Ectodermal cell (in vitro differentiated cells): ENCODE measurements around the gene RAB27A.

Source experiments
- H3K27ac ChIP-seq: 2 replicates; pipeline ENCODE4 v1.7.0; 2013; ENCODE audit warnings: mild to moderate bottlenecking, low read depth, low read length; ENCODE audit not compliant: insufficient read depth, poor library complexity, severe bottlenecking
- H3K27me3 ChIP-seq: 2 replicates; pipeline ENCODE4 v1.7.0; 2013; ENCODE audit warnings: mild to moderate bottlenecking, low read length; ENCODE audit not compliant: insufficient read depth, control insufficient read depth, poor library complexity, severe bottlenecking
- H3K36me3 ChIP-seq: one replicate; pipeline ENCODE4 v1.7.0; 2013; ENCODE audit warnings: low read length; ENCODE audit not compliant: control insufficient read depth, insufficient read depth
- H3K4me1 ChIP-seq: one replicate; pipeline ENCODE4 v1.7.0; 2013; ENCODE audit warnings: low read length; ENCODE audit not compliant: control insufficient read depth, insufficient read depth
- H3K4me3 ChIP-seq: 2 replicates; pipeline ENCODE4 v1.7.0; 2013; ENCODE audit warnings: low read depth, low read length, control low read depth; ENCODE audit not compliant: insufficient read depth
- H3K9me3 ChIP-seq: 2 replicates; pipeline ENCODE4 v1.7.0; 2013; ENCODE audit warnings: mild to moderate bottlenecking, low read length, moderate library complexity; ENCODE audit not compliant: control insufficient read depth
- WGBS, 2 experiments: methylation state at CpG; one replicate each; pipeline ENCODE4 v1.1.7; 2013; ENCODE audit warnings: missing lambda C conversion rate in 2 of 2; 5-methylcytosine and 5-hydroxymethylcytosine counted together

RAB27A gene

DNA sequence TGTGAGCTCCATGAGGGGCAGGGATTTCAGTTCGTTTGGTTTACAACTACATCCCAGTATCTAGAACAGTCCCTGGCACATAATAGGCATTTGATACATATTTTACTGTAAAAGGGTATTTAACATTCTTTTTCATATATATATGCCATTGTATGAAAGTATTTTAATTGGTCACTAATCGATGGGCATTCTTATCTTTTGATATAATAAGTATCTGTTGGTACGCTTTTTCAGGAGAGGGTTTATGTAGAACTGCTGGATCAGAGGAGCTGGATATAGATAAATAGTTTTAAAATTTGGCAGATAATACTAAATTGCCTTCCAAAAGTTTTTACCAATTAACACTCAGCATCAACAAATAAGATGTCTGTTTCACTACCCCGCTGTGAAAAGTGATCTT lies 91.9 kb downstream of the RAB27A start:
- H3K4me1 ChIP-seq, result peaks cover 9% of the 10 kb centered on the region
- H3K27ac ChIP-seq, result no peak overlapping the region
- WGBS, 2 experiments, result 64 to 100% methylated on average over 2 to 4 of the region's 4 CpGs
- H3K36me3 ChIP-seq, result no peaks in the 10 kb centered on the region
- no peaks in the 10 kb centered on the region for H3K9me3 ChIP-seq
- H3K27me3 ChIP-seq, result no peaks in the 10 kb centered on the region
- H3K4me3 ChIP-seq, result peak overlapping the region; percentile 88

DNA sequence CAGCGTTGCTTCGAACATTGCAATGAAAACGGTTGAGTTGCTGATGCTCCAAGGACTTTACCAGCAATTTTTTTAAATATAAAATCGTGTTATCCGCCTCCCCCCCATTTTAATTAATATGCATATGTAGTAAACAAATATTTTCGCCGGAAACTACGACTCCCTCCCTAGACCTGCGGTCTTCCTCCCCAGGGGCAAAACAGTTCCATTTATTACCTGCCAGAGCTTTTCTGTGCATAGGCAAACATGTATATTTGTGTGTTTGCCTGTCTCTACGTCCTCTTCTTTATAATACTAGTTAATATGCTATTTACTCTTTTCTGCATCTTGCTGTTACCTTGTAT lies 92.3 kb downstream of the RAB27A start:
- H3K4me1 ChIP-seq, result peaks cover 9% of the 10 kb centered on the region
- 9 to 10% methylated on average over 6 to 10 of the region's 10 CpGs for WGBS, 2 experiments
- H3K27ac ChIP-seq, result peak overlapping the region; percentile 80
- H3K4me3 ChIP-seq, result peak overlapping the region; percentile 88
- H3K36me3 ChIP-seq, result no peaks in the 10 kb centered on the region
- H3K27me3 ChIP-seq, result no peaks in the 10 kb centered on the region
- H3K9me3 ChIP-seq, result no peaks in the 10 kb centered on the region

DNA sequence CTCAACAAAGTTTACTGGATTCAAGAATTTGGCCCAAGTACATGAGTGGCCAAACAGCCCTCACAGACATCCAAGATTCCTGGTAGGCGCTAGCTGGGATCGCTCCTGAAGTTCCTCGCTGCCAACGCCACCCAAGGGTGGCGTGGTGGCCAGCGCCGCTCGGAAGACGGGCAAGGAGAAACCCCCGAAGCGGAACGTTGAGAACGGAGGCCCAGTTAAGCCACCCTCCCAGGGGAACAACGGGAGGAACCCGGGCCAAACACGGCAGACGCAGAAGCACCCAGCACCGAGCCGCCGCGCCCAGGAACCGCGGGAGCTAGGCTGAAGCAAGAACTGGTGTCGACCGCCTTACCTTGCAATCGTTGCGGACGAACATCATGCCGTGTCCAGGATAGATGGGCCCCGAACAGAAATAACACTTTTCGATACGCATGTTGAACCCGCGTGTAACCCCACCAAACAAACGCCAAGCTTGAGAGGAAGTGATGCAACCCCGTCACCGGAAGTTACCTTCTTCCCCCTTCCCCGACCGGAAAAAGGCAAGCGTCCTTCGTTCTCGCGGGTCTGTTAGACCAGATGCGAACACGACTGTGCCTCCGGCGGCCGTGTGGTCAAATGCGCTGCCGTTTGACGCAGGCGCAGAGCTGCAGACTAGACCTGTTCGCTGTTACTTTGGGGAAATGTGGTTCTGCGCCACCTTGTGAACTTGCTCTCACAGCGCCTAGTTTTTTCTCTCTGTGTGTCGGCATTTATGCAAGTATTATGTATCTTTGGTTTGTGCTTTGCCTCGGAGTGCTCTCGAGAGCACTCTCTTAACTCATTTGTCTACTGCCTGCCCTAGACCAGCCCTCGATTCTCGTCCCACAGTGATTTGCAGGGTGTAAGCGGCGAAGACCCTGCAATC lies 92.9 kb downstream of the RAB27A start, which contains the start of gene RSL24D1:
TSS of gene RSL24D1 (minus strand) at position 484 of the 904 bp plus-strand sequence. CDS start at position 433, 51 bp downstream.
- peak within 1 kb of the TSS; percentile 93 for H3K27ac ChIP-seq
- no peaks in the 10 kb centered on the region for H3K36me3 ChIP-seq
- 0 to 1% methylated on average over 62 of the region's 62 CpGs for WGBS, 2 experiments
- H3K4me1 ChIP-seq, result peaks cover 9% of the 10 kb centered on the region
- no peaks in the 10 kb centered on the region for H3K27me3 ChIP-seq
- no peaks in the 10 kb centered on the region for H3K9me3 ChIP-seq
- H3K4me3 ChIP-seq, result peak within 1 kb of the TSS; percentile 88

DNA sequence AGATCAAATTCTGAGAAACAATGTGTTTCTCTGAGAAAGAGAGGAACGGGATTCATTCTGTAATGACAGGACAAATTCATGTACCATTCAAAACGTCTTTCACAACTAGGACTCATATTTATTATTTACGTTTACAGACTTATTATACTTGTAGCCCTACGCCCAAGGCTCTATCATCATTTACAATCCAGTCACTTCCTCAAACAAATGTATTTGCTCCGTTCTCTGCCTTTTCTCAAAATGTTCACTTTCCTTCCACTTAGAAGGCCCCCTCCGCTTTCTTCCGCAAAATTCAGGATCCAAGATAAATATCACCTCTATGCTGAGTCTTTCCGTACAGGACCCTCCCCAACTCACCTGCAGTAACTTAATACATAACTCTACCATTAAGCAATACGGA lies 93.6 kb downstream of the RAB27A start:
- H3K4me1 ChIP-seq, result peaks cover 9% of the 10 kb centered on the region
- peak overlapping the region; percentile 88 for H3K4me3 ChIP-seq
- no peaks in the 10 kb centered on the region for H3K9me3 ChIP-seq
- 3 to 4% methylated on average over 9 of the region's 9 CpGs for WGBS, 2 experiments
- H3K27ac ChIP-seq, result peak overlapping the region; percentile 93
- no peaks in the 10 kb centered on the region for H3K27me3 ChIP-seq
- H3K36me3 ChIP-seq, result no peaks in the 10 kb centered on the region

DNA sequence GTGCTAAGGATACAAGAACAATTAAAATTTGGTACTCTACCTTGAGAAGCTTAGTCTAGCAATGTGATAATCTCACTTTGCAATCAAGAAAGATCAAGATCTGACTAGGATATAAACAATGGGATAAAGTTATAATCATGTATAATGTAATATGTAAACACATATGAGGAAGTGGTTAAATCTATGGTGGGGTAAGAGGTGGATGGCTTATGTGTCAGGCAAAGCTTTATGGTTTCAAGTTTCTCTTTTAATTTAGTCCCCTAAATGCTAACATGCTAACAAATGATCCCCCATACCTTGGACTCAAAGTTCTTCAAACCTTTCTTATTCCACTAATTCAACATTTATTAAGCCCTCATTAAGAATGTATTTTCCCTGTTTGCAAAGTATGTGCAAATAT lies 95.4 kb downstream of the RAB27A start:
- no peak overlapping the region for H3K27ac ChIP-seq
- no peaks in the 10 kb centered on the region for H3K36me3 ChIP-seq
- H3K4me1 ChIP-seq, result peaks cover 9% of the 10 kb centered on the region
- no peaks in the 10 kb centered on the region for H3K9me3 ChIP-seq
- no peaks in the 10 kb centered on the region for H3K27me3 ChIP-seq
- H3K4me3 ChIP-seq, result no peak overlapping the region

DNA sequence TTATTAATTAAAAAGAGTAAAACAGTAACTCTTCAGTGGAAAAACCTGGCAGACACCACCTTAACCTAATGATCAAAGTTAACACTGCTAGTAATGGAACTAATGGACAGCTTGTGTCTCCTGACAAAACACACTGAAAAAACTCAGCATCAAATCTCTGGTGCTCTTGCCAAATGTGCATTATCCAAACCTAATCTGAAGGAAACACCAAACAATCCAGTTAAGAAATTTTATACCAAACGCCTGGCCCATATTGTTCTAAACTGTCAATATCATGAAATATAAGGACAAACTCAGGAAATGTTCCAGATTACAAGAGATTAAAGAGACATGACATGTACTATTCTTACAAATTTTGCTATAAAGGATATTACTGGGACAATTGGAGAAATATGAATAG lies 103.3 kb downstream of the RAB27A start:
- Histone ChIP-seq H3K4me1 (no peaks in the 10 kb centered on the region), H3K27ac (no peak overlapping the region), H3K36me3 (peaks cover 24% of the 10 kb centered on the region), H3K9me3 (no peaks in the 10 kb centered on the region), H3K27me3 (no peaks in the 10 kb centered on the region), H3K4me3 (no peak overlapping the region)
- 82 to 92% methylated on average over 1 of the region's 1 CpG for WGBS, 2 experiments

DNA sequence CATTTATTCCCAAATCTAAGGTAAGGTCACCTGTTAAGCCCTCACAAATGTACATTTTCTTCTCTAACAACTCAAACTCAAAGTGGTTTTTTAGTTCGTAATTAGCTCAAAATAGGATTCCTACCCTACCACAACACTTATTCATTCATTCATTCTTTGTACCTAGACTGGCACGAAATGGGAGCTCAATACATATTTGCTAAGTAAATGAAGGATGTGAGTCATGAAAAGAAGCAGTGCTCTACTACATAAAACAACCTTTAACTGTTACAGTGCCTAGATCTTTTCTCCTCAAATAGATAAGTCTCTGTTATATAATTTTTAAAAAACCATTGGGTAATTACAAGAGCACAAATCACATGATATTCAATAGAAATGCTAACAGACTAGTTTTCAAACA lies 105.9 kb downstream of the RAB27A start:
- H3K4me1 ChIP-seq, result no peaks in the 10 kb centered on the region
- H3K27ac ChIP-seq, result no peak overlapping the region
- H3K9me3 ChIP-seq, result no peaks in the 10 kb centered on the region
- 96 to 99% methylated on average over 1 to 2 of the region's 2 CpGs for WGBS, 2 experiments
- peaks cover 20% of the 10 kb centered on the region for H3K36me3 ChIP-seq
- H3K4me3 ChIP-seq, result no peak overlapping the region
- no peaks in the 10 kb centered on the region for H3K27me3 ChIP-seq

DNA sequence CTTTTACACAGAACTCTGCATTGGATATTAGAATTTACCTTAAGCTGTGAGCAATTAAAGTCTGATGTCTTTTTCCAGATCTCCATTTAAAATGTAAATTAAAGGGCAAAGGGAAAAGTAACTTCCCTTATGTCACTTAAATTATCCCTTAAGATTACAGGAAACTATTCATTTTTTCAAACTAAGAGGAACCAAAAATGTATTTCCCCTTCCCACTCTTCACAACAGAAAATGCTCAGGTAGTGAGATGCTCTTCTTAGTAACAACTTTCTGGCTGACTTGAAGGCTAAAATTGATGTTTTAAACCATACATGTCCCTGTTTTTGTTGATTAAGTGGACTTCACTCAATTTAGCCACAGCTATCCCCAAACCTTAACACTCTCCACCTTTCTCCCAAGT lies 110.5 kb downstream of the RAB27A start:
- Histone ChIP-seq H3K9me3 (no peaks in the 10 kb centered on the region), H3K27ac (no peak overlapping the region), H3K4me3 (no peak overlapping the region), H3K27me3 (no peaks in the 10 kb centered on the region), H3K36me3 (peaks cover 16% of the 10 kb centered on the region), H3K4me1 (no peaks in the 10 kb centered on the region)

DNA sequence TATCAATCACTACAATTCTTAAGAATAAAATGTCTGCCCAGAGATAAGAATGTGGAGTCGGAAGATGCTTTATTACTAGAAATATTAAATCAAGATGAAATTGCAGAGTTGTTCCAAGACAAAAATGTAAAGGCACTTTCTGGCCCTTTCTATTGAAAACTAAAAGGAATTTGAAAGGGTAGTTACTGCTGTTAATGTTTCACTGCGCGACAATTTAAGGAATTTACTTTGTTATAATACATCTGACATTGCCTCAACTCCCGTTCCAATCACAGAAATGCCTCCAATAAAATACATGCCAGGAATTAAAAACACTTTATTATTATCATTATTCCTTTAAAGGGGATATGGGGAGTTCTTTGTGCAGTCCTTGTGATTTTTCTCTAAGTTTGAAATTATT lies 119.3 kb downstream of the RAB27A start:
- no peak overlapping the region for H3K4me3 ChIP-seq
- no peak overlapping the region for H3K27ac ChIP-seq
- no peaks in the 10 kb centered on the region for H3K36me3 ChIP-seq
- no peaks in the 10 kb centered on the region for H3K9me3 ChIP-seq
- 62 to 100% methylated on average over 1 to 3 of the region's 4 CpGs for WGBS, 2 experiments
- no peaks in the 10 kb centered on the region for H3K4me1 ChIP-seq
- H3K27me3 ChIP-seq, result no peaks in the 10 kb centered on the region

DNA sequence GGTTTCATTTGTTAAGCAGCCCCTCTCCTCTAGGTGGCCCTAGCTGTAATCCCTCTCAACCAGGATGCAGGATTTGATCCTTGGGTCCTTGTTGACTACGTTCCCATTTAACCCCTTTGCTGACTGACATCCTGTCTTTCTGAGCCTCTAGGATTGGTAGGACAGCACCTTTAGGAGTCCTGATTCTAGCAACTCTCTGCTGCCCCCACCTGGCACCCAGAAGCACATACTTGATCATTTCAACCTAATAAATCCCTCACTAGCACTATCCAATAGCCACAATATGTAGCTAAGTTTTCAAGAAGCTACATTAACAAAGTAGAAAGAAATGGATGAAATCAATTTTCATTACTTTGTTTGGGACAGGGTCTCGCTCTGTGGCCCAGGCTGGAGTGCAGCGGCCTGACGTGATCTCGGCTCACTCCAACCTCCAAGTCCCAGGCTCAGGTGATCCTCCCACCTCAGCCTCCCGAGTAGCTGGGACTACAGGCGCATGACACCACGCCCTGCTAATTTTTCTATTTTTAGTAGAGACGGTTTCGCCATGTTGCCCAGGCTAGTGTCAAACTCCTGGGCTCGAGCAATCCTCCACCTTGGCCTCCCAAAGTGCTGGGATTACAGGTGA lies 121.2 kb downstream of the RAB27A start:
- Histone ChIP-seq H3K27me3 (no peaks in the 10 kb centered on the region), H3K4me1 (no peaks in the 10 kb centered on the region), H3K36me3 (no peaks in the 10 kb centered on the region), H3K9me3 (no peaks in the 10 kb centered on the region), H3K4me3 (no peak overlapping the region), H3K27ac (no peak overlapping the region)
- 79 to 80% methylated on average over 11 of the region's 11 CpGs for WGBS, 2 experiments
